Neural progenitor cell (in vitro differentiated cells): ENCODE results near the gene REG4. TPM values are rescaled to one million over a fixed set of nuclear protein-coding genes. Genes with fewer than 3 reads are reported as not detected.

ENCODE experiments used
- total RNA-seq: library from RNA; depleted of rRNA; stranded (reverse); fragments of >200 nt; gene quantifications from 2 replicates; pipeline ENCODE4 v1.2.3, GENCODE V29; 2015; ENCODE audit warnings: low replicate concordance

Gene REG4
- total RNA-seq, 1 donor from 2014 or later, result not detected

Other genes starting within 250 kb of the REG4 start
- 8.3 and 9.8 TPM in 2 replicates for gene ZNF697, start 163.2 kb downstream of the REG4 start, total RNA-seq
- gene PHGDH, start 99.5 kb downstream of the REG4 start, total RNA-seq, result 166 and 204 TPM in 2 replicates
- gene HMGCS2, start 42.6 kb downstream of the REG4 start, total RNA-seq, result not detected in 2 replicates
- not detected in 2 replicates for gene ADAM30, start 85.1 kb upstream of the REG4 start, total RNA-seq